IMR-90 (cell line): Measurements from ENCODE around the gene DUSP16. TPM values are rescaled to one million over a fixed set of nuclear protein-coding genes. Genes with fewer than 3 reads are reported as not detected.

Experiments used
- ATAC-seq: fragments of 200-7000 bp; cut with Tn5 transposase; 2 replicates; pipeline ENCODE4 v1.9.1; 2020; ENCODE audit warnings: low read depth, mild to moderate bottlenecking, moderate library complexity
- BruUV-seq: library from RNA; stranded (reverse); fragments of 400-500 nt; replicated peaks from 2 replicates; lab custom pipeline; 2021; lab: Mats Ljungman, UMichigan
- CTCF ChIA-PET: fragments of 300-600 bp; formaldehyde crosslinking; extraction: SDS; loops from one replicate; lab custom pipeline; 2021; ENCODE audit warnings: antibody characterized with exemption; lab: Yijun Ruan, JAX
- POLR2A ChIA-PET: fragments of 300-600 bp; sonication (Branson Sonifier 250); formaldehyde crosslinking; loops from one replicate; lab custom pipeline; 2022; ENCODE audit warnings: antibody characterized with exemption; ENCODE audit not compliant: unreplicated experiment; lab: Charles Lee
- DNase-seq: peaks from one replicate; pipeline ENCODE4 v3.0.0; 2013
- H2AFZ ChIP-seq: replicated peaks from 2 replicates; pipeline ENCODE3; 2013; ENCODE audit warnings: low read length, mild to moderate bottlenecking; ENCODE audit not compliant: poor library complexity
- H2AK5ac ChIP-seq: 2 replicates; pipeline ENCODE4 v1.6.1; 2013; ENCODE audit warnings: low read depth, low read length, inconsistent platforms
- H2AK9ac ChIP-seq: replicated peaks from 2 replicates; pipeline ENCODE3; 2013; ENCODE audit warnings: mild to moderate bottlenecking, low read depth, low read length, moderate library complexity; ENCODE audit not compliant: poor library complexity
- H2BK120ac ChIP-seq: 2 replicates; pipeline ENCODE4 v1.6.1; 2013; ENCODE audit warnings: low read depth, low read length, inconsistent platforms
- H2BK15ac ChIP-seq: 3 replicates; pipeline ENCODE4 v1.6.1; 2013; ENCODE audit warnings: low read depth, low read length, inconsistent platforms
- H2BK20ac ChIP-seq: 2 replicates; pipeline ENCODE4 v1.6.1; 2013; ENCODE audit warnings: low read depth, mild to moderate bottlenecking, inconsistent platforms, low read length, moderate library complexity
- H2BK5ac ChIP-seq: 2 replicates; pipeline ENCODE4 v1.6.1; 2013; ENCODE audit warnings: mild to moderate bottlenecking, low read depth, low read length, inconsistent platforms; ENCODE audit not compliant: poor library complexity, severe bottlenecking
- H3K14ac ChIP-seq: replicated peaks from 2 replicates; pipeline ENCODE4 v1.6.1; 2013; ENCODE audit warnings: low read depth, low read length, inconsistent platforms
- H3K18ac ChIP-seq: 2 replicates; pipeline ENCODE4 v1.6.1; 2013; ENCODE audit warnings: low read depth, low read length, control low read depth
- H3K23ac ChIP-seq: 2 replicates; pipeline ENCODE4 v1.6.1; 2013; ENCODE audit warnings: low read depth, low read length, inconsistent platforms
- H3K27ac ChIP-seq: 2 replicates; pipeline ENCODE4 v1.5.1; 2013; ENCODE audit warnings: mild to moderate bottlenecking, control low read depth, low read length; ENCODE audit not compliant: insufficient read depth
- H3K27me3 ChIP-seq: 2 replicates; pipeline ENCODE4 v1.6.1; 2013; ENCODE audit warnings: low read length; ENCODE audit not compliant: control insufficient read depth, insufficient read depth
- H3K36me3 ChIP-seq: 2 replicates; pipeline ENCODE4 v1.6.1; 2013; ENCODE audit warnings: low read length, mixed read lengths; ENCODE audit not compliant: control insufficient read depth, insufficient read depth
- H3K4ac ChIP-seq: 2 replicates; pipeline ENCODE4 v1.6.1; 2013; ENCODE audit warnings: low read depth, low read length, inconsistent platforms
- H3K4me1 ChIP-seq: 2 replicates; pipeline ENCODE4 v1.6.1; 2013; ENCODE audit warnings: low read length, mixed read lengths; ENCODE audit not compliant: control insufficient read depth, insufficient read depth
- H3K4me2 ChIP-seq: 2 replicates; pipeline ENCODE4 v1.6.1; 2013; ENCODE audit warnings: low read depth, mild to moderate bottlenecking, control low read depth, low read length, moderate library complexity
- H3K4me3 ChIP-seq: 2 replicates; pipeline ENCODE4 v1.5.1; 2013; ENCODE audit warnings: low read depth, mild to moderate bottlenecking, control low read depth, low read length, moderate library complexity; ENCODE audit not compliant: insufficient read depth
- H3K56ac ChIP-seq: 2 replicates; pipeline ENCODE4 v1.6.1; 2013; ENCODE audit warnings: low read length, inconsistent platforms; ENCODE audit not compliant: insufficient read depth; ENCODE audit errors: extremely low read depth
- H3K79me1 ChIP-seq, 2 experiments: 2 replicates each; pipeline ENCODE4 v1.6.1; 2013; ENCODE audit warnings: low read length in 2 of 2, inconsistent platforms in 1 of 2, low read depth in 1 of 2
- H3K9ac ChIP-seq: 2 replicates; pipeline ENCODE4 v1.6.1; 2013; ENCODE audit warnings: low read depth, low read length, control low read depth
- H3K9me1 ChIP-seq: 2 replicates; pipeline ENCODE4 v1.6.1; 2013; ENCODE audit warnings: low read length, inconsistent platforms; ENCODE audit not compliant: insufficient read depth
- H3K9me3 ChIP-seq: 2 replicates; pipeline ENCODE4 v1.6.1; 2013; ENCODE audit warnings: low read length; ENCODE audit not compliant: control insufficient read depth, insufficient read depth
- H4K20me1 ChIP-seq: 2 replicates; pipeline ENCODE4 v1.6.1; 2013; ENCODE audit warnings: low read length, inconsistent platforms; ENCODE audit not compliant: insufficient read depth
- H4K5ac ChIP-seq: 2 replicates; pipeline ENCODE4 v1.6.1; 2013; ENCODE audit warnings: mild to moderate bottlenecking, low read depth, low read length, control low read depth
- H4K8ac ChIP-seq, 2 experiments: 2 replicates each; pipeline ENCODE4 v1.6.1; 2013; ENCODE audit warnings: low read depth in 2 of 2, low read length in 2 of 2, control low read depth in 1 of 2, inconsistent platforms in 1 of 2
- H4K91ac ChIP-seq: 2 replicates; pipeline ENCODE4 v1.6.1; 2013; ENCODE audit warnings: low read depth, low read length, inconsistent platforms; ENCODE audit not compliant: insufficient read depth
- BHLHE40 ChIP-seq: fragments of 150-350 bp; IDR thresholded peaks from 2 replicates; pipeline ENCODE4 v1.6.1; 2016; ENCODE audit warnings: mild to moderate bottlenecking, low read depth, low read length
- CEBPB ChIP-seq: IDR thresholded peaks from 2 replicates; pipeline ENCODE4 v1.6.1; 2012; ENCODE audit warnings: low read depth, low read length, improper control_type of control experiment
- CHD1 ChIP-seq: IDR thresholded peaks from 2 replicates; pipeline ENCODE4 v1.6.1; 2012; ENCODE audit warnings: low read depth, low read length, improper control_type of control experiment
- FOS ChIP-seq: fragments of 150-350 bp; IDR thresholded peaks from 2 replicates; pipeline ENCODE4 v1.6.1; 2016; ENCODE audit warnings: low read depth, low read length
- MAFK ChIP-seq: IDR thresholded peaks from 2 replicates; pipeline ENCODE4 v1.6.1; 2012; ENCODE audit warnings: low read depth, low read length, improper control_type of control experiment
- MAZ ChIP-seq: IDR thresholded peaks from 2 replicates; pipeline ENCODE4 v1.6.1; 2012; ENCODE audit warnings: low read depth, mild to moderate bottlenecking, low read length, improper control_type of control experiment, moderate library complexity, borderline replicate concordance
- MXI1 ChIP-seq: IDR thresholded peaks from 2 replicates; pipeline ENCODE4 v1.6.1; 2012; ENCODE audit warnings: low read depth, mild to moderate bottlenecking, low read length, moderate library complexity, borderline replicate concordance
- NFE2L2 ChIP-seq: fragments of 150-350 bp; IDR thresholded peaks from 2 replicates; pipeline ENCODE4 v1.6.1; 2016; ENCODE audit warnings: low read depth, mild to moderate bottlenecking, low read length
- POLR2A ChIP-seq: IDR thresholded peaks from 2 replicates; pipeline ENCODE4 v1.6.1; 2012; ENCODE audit warnings: mild to moderate bottlenecking, low read depth, low read length
- RAD21 ChIP-seq: IDR thresholded peaks from 2 replicates; pipeline ENCODE4 v1.6.1; 2012; ENCODE audit warnings: low read length, improper control_type of control experiment
- RCOR1 ChIP-seq: IDR thresholded peaks from 2 replicates; pipeline ENCODE4 v1.6.1; 2012; ENCODE audit warnings: mild to moderate bottlenecking, low read length, improper control_type of control experiment; ENCODE audit not compliant: insufficient replicate concordance
- RFX5 ChIP-seq: IDR thresholded peaks from 2 replicates; pipeline ENCODE4 v1.8.0; 2012; ENCODE audit warnings: low read depth, mild to moderate bottlenecking, low read length, moderate library complexity
- SMC3 ChIP-seq: fragments of 150-350 bp; IDR thresholded peaks from 2 replicates; pipeline ENCODE4 v1.6.1; 2016; ENCODE audit warnings: low read depth, mild to moderate bottlenecking, antibody characterized with exemption, low read length, moderate library complexity
- WGBS, 2 experiments: methylation state at CpG; one replicate each; pipeline versions ENCODE4 v1.1.5 to v1.1.7; 2013; ENCODE audit warnings: missing lambda C conversion rate in 2 of 2; ENCODE audit not compliant: insufficient read length in 1 of 2; ENCODE audit errors: extremely low coverage in 2 of 2; 5-methylcytosine and 5-hydroxymethylcytosine counted together
- dilution Hi-C: fragments of 300-500 bp; cut with HindIII; formaldehyde crosslinking; loops from one replicate; pipeline ENCODE4 v1.14.3; 2018; ENCODE audit warnings: low sequenced_read_pairs; ENCODE audit not compliant: unreplicated experiment
- in situ Hi-C: fragments of 300-500 bp; cut with MboI; formaldehyde crosslinking; loops from 3 replicates; pipeline ENCODE4 v1.14.3; 2019; ENCODE audit warnings: low sequenced_read_pairs, inconsistent platforms, mixed read lengths
- intact Hi-C: fragments of 100-400 bp; cut with micrococcal nuclease; formaldehyde crosslinking; loops from 2 replicates; pipeline ENCODE4 v1.10.0; 2022
- polyA plus RNA-seq, 3 experiments: library from polyadenylated mRNA; depleted of rRNA; stranded (reverse); fragments of >200 nt; gene quantifications; 2 replicates each; pipeline ENCODE4 v1.2.3, GENCODE V29; 2012; ENCODE audit warnings: low replicate concordance in 1 of 3
- total RNA-seq: library from RNA; depleted of rRNA; stranded (reverse); fragments of >200 nt; gene quantifications from 2 replicates; pipeline ENCODE4 v1.2.3, GENCODE V29; 2012
- TF ChIP-seq, protein P1 (sequence below): fragments of 150-350 bp; IDR thresholded peaks from 2 replicates; pipeline ENCODE4 v1.6.1; 2016; ENCODE audit warnings: low read depth, mild to moderate bottlenecking, low read length, moderate library complexity, borderline replicate concordance
- TF ChIP-seq, protein P2 (sequence below): conservative IDR thresholded peaks from 2 replicates; pipeline ENCODE4 v1.5.1; 2012; ENCODE audit warnings: mild to moderate bottlenecking, low read depth, low read length, improper control_type of control experiment
- TF ChIP-seq, protein P3 (sequence below): fragments of 150-350 bp; IDR thresholded peaks from 2 replicates; pipeline ENCODE4 v1.6.1; 2017; ENCODE audit warnings: mild to moderate bottlenecking, antibody characterized with exemption, low read length, low read depth

Gene DUSP16
- total and polyA plus RNA-seq, 2 of the 4 experiments (the other 2 are of a cell fraction): 4.7 to 10.0 TPM

DNA sequence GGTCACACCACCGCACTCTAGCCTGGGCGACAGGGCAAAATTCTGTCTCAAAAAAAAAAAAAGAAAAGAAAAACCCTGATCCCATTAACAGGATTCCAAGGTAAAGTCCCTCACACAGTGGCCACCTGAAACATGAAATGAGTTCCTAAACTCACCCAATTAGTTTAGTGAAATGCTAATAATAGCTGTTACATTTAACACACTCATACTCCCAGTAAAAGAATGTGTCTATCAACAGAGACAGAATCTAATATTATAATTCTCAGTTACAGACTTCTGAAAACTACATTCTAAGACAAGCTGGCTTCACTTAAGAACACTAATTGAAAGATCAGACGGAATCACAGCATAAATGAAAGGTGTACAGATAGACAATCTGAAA, 44.2 kb downstream of the DUSP16 start:
- Histone ChIP-seq H2AFZ (no peak overlapping the region), H3K27ac (no peak overlapping the region), H3K4me3 (no peak overlapping the region), H3K79me1 (peaks cover 4 to 21% of the 10 kb centered on the region in 2 experiments), H2BK5ac (no peak overlapping the region), H4K91ac (no peak overlapping the region), H2BK20ac (no peak overlapping the region), H3K27me3 (no peaks in the 10 kb centered on the region), H3K4me1 (0 out of 2 replicates have a peak, but pooled peaks cover 3% of the 10 kb centered on the region), H2AK9ac (no peak overlapping the region), H3K9ac (no peak overlapping the region), H3K36me3 (peaks cover 3% of the 10 kb centered on the region; the same call in 1 of the 2 replicates), H3K9me1 (peaks cover 13% of the 10 kb centered on the region; the same call in 1 of the 2 replicates), H3K9me3 (no peaks in the 10 kb centered on the region), H3K23ac (no peak overlapping the region), H4K20me1 (no peaks in the 10 kb centered on the region; the same call in 1 of the 2 replicates), H3K18ac (no peak overlapping the region), H2BK120ac (no peak overlapping the region), H2AK5ac (no peak overlapping the region), H3K4me2 (no peak overlapping the region), H3K56ac (no peak overlapping the region), H2BK15ac (no peak overlapping the region), H4K5ac (no peak overlapping the region), H4K8ac (no peak overlapping the region), H3K4ac (no peak overlapping the region), H3K14ac (no peak overlapping the region)
- CTCF ChIA-PET: no interaction called here
- DNase-seq (no peak), ATAC-seq (no peak)
- no TSS peak for BruUV-seq
- intact Hi-C loops: no loop called here
- in situ Hi-C loops: no loop called here
- dilution Hi-C loops: no loop called here
- TF ChIP-seq BHLHE40: no peak
- no peak for TF ChIP-seq RAD21
- no peak for TF ChIP-seq POLR2A
- TF ChIP-seq, protein P1, sequence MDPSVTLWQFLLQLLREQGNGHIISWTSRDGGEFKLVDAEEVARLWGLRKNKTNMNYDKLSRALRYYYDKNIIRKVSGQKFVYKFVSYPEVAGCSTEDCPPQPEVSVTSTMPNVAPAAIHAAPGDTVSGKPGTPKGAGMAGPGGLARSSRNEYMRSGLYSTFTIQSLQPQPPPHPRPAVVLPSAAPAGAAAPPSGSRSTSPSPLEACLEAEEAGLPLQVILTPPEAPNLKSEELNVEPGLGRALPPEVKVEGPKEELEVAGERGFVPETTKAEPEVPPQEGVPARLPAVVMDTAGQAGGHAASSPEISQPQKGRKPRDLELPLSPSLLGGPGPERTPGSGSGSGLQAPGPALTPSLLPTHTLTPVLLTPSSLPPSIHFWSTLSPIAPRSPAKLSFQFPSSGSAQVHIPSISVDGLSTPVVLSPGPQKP: no peak
- no peak for TF ChIP-seq RCOR1
- TF ChIP-seq CEBPB: no peak
- no peak for TF ChIP-seq RFX5
- TF ChIP-seq FOS: no peak
- no peak for TF ChIP-seq MXI1
- no peak for TF ChIP-seq MAZ
- TF ChIP-seq CHD1: no peak
- TF ChIP-seq, protein P2, sequence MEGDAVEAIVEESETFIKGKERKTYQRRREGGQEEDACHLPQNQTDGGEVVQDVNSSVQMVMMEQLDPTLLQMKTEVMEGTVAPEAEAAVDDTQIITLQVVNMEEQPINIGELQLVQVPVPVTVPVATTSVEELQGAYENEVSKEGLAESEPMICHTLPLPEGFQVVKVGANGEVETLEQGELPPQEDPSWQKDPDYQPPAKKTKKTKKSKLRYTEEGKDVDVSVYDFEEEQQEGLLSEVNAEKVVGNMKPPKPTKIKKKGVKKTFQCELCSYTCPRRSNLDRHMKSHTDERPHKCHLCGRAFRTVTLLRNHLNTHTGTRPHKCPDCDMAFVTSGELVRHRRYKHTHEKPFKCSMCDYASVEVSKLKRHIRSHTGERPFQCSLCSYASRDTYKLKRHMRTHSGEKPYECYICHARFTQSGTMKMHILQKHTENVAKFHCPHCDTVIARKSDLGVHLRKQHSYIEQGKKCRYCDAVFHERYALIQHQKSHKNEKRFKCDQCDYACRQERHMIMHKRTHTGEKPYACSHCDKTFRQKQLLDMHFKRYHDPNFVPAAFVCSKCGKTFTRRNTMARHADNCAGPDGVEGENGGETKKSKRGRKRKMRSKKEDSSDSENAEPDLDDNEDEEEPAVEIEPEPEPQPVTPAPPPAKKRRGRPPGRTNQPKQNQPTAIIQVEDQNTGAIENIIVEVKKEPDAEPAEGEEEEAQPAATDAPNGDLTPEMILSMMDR: no peak
- TF ChIP-seq NFE2L2: no peak
- TF ChIP-seq SMC3: no peak
- no peak for TF ChIP-seq MAFK
- TF ChIP-seq, protein P3, sequence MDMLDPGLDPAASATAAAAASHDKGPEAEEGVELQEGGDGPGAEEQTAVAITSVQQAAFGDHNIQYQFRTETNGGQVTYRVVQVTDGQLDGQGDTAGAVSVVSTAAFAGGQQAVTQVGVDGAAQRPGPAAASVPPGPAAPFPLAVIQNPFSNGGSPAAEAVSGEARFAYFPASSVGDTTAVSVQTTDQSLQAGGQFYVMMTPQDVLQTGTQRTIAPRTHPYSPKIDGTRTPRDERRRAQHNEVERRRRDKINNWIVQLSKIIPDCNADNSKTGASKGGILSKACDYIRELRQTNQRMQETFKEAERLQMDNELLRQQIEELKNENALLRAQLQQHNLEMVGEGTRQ: no peak
- no CpG with 5 or more reads among the region's 3 CpGs for WGBS, 2 experiments
- POLR2A ChIA-PET: no interaction called here
